GM18858 (cell line): ENCODE results near the gene CREB3L1.
A peak's percentile ranks its signal among the peaks of the same experiment; 100 is the strongest.

Experiments used
- ATAC-seq: cut with Tn5 transposase; IDR thresholded peaks from one replicate; pipeline ENCODE4 v1.9.1; 2021; ENCODE audit not compliant: unreplicated experiment

CREB3L1 gene

GRCh38 chr11:46363031-46363407 is 85.6 kb downstream of the CREB3L1 start:
- ATAC-seq: no peak

- no peak for ATAC-seq
These were observed 86.1 kb downstream of the CREB3L1 start for GRCh38 chr11:46363455-46364005.

- no peak for ATAC-seq
These were observed 86.6 kb downstream of the CREB3L1 start for GRCh38 chr11:46364056-46364455.

GRCh38 chr11:46364791-46365190 is 87.3 kb downstream of the CREB3L1 start:
- ATAC-seq: no peak

GRCh38 chr11:46366260-46366659 is 88.8 kb downstream of the CREB3L1 start:
- ATAC-seq: no peak

- ATAC-seq: no peak
These were observed 89.2 kb downstream of the CREB3L1 start for GRCh38 chr11:46366661-46367161.

GRCh38 chr11:46367244-46367915 is 89.9 kb downstream of the CREB3L1 start:
- peak; percentile 47 for ATAC-seq

GRCh38 chr11:46367916-46368267 is 90.4 kb downstream of the CREB3L1 start:
- no peak for ATAC-seq

- no peak for ATAC-seq
These were observed 92.1 kb downstream of the CREB3L1 start for GRCh38 chr11:46369458-46370152.

- no peak for ATAC-seq
These were observed 92.8 kb downstream of the CREB3L1 start for GRCh38 chr11:46370253-46370652.
